ENCODE measurements around the gene CDHR1. TPM values are rescaled to one million over a fixed set of nuclear protein-coding genes. Genes with fewer than 3 reads are reported as not detected.

The CDHR1 gene
- total RNA-seq, 3 donors from 2014 or later = 0.22 to 1.3 (median 0.28) TPM

DNA sequence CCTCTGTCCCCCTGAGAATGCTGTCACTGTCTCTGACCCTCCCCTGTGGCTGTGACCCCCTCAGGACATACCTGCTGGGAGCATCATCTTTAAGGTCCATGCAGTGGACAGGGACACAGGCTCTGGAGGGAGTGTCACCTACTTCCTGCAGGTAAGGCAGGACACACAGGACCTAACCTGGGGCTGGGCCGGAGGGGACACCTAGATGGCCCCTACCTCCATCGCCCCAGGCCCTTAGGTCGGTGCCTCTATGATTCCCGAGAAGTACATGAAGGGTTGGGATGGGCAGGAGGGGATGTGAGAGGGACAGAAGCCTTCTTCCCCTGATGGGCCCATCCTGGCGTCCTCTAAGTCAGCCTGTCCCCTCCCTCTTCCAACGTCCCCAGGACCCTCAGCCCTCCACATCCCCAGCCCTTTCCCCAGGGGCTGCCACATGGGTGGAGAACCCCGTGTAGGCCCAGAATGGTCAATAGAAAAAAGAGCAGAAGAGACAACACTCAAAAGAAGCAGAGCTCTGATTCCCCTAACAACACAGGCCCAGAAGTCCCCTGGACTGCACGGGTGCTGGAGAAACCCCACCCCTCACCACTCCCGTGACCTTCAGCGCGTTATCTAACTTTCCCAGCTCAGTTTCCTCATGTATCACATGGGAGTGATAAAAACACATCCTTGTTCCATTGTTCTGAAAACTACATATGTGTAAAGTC lies 6.4 kb downstream of the CDHR1 start:
- Mint-ChIP-seq H3K4me3 (no peak overlapping the region), H3K4me1 (ENCODE audit: low read depth) (peaks cover 3% of the 10 kb centered on the region), H3K9me3 (no peaks in the 10 kb centered on the region), H3K36me3 (ENCODE audit: insufficient read depth) (no peaks in the 10 kb centered on the region), H3K27me3 (ENCODE audit: low read depth) (peaks cover 19% of the 10 kb centered on the region)
- no peak for DNase-seq
- no peak for ATAC-seq

DNA sequence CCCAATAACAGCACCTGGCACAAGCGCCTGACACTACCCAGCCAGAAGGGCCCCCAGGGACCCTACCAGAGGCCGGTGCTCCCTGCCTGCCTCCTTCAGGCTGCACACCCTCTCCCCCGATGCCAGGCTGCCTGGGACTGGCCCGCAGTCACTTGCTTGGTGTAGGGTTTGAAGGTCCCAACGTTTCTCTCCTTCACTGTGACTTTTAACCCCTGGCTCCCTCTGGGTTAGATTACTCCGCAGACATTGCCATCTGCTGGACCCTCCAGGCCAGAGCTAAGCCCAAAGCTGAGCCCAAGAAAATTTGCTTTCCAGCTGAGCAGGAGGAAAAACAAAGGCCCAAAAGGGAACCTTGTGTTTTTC lies 6.9 kb downstream of the CDHR1 start:
- ATAC-seq (no peak), DNase-seq (no peak)
- peaks cover 13% of the 10 kb centered on the region for H3K27me3 Mint-ChIP-seq (ENCODE audit: low read depth)
- H3K4me3 Mint-ChIP-seq = no peak overlapping the region
- no peaks in the 10 kb centered on the region for H3K36me3 Mint-ChIP-seq (ENCODE audit: insufficient read depth)
- H3K9me3 Mint-ChIP-seq = no peaks in the 10 kb centered on the region
- peaks cover 1% of the 10 kb centered on the region for H3K4me1 Mint-ChIP-seq (ENCODE audit: low read depth)

DNA sequence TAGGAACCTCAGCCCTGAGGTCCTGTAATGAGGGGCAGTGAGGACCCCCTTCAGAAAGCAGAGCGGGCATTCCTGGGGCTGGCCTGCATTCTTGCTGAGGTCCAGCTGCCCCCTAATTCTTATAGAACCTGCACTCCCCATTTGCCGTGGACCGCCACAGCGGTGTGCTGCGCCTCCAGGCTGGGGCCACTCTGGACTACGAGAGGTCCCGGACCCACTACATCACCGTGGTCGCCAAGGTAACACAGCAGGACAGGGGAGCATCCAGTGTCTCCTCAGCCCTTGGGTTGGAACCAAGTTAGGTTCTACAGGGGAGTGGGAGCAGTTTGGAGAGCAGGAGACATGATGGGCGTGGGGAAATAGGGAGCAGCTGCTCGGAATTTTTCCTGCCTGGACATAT lies 7.3 kb downstream of the CDHR1 start:
- DNase-seq (no peak), ATAC-seq (no peak)
- Mint-ChIP-seq H3K4me1 (ENCODE audit: low read depth) (no peaks in the 10 kb centered on the region), H3K4me3 (no peak overlapping the region), H3K27me3 (ENCODE audit: low read depth) (peaks cover 9% of the 10 kb centered on the region), H3K36me3 (ENCODE audit: insufficient read depth) (no peaks in the 10 kb centered on the region), H3K9me3 (no peaks in the 10 kb centered on the region)

DNA sequence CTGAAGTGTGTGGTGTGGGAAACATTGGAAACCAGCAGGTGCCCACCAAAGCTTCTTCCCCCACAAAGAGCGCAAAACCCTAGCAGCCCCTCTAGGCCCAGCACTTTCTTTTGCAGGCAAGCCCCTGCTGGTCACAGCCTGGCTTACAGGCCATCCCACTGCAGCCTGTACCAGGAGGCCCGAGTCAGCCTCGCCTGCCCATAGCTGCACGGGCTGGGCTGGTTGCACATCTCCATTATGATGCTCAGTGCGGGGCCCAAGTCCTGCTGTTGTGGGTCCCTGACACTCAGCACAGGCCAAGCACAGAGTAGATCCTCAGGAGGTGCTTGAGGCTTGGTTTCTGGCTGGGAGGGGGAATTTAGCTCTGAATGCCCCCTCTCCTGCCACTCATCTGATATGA lies 8.0 kb downstream of the CDHR1 start:
- H3K36me3 Mint-ChIP-seq (ENCODE audit: insufficient read depth) = no peaks in the 10 kb centered on the region
- H3K27me3 Mint-ChIP-seq (ENCODE audit: low read depth) = peaks cover 11% of the 10 kb centered on the region
- no peak for DNase-seq
- H3K4me1 Mint-ChIP-seq (ENCODE audit: low read depth) = no peaks in the 10 kb centered on the region
- no peaks in the 10 kb centered on the region for H3K9me3 Mint-ChIP-seq
- no peak for ATAC-seq
- H3K4me3 Mint-ChIP-seq = no peak overlapping the region

DNA sequence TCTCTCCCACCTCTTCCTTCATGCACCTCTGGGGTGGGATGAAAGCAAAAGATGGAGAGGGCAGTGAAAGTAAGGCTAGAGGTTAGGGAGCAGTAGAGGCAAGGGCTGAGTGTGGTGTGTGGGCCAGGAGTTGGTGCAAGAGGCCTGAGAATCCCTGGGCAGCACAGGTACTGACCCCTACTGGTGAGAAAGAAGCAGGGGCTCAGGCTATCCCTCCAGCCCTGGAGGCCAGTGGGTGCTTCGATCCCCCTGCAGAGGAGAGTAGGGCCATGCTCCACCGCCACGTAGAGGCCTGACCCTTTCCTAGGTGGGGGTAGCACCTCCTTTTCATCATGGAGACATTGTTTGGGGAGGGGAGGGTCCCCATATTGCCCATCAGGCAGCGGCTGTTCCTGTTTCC lies 9.8 kb downstream of the CDHR1 start:
- DNase-seq = no peak
- Mint-ChIP-seq H3K36me3 (ENCODE audit: insufficient read depth) (no peaks in the 10 kb centered on the region), H3K4me3 (no peak overlapping the region), H3K4me1 (ENCODE audit: low read depth) (no peaks in the 10 kb centered on the region), H3K27me3 (ENCODE audit: low read depth) (peaks cover 15% of the 10 kb centered on the region), H3K9me3 (no peaks in the 10 kb centered on the region)
- ATAC-seq = no peak

DNA sequence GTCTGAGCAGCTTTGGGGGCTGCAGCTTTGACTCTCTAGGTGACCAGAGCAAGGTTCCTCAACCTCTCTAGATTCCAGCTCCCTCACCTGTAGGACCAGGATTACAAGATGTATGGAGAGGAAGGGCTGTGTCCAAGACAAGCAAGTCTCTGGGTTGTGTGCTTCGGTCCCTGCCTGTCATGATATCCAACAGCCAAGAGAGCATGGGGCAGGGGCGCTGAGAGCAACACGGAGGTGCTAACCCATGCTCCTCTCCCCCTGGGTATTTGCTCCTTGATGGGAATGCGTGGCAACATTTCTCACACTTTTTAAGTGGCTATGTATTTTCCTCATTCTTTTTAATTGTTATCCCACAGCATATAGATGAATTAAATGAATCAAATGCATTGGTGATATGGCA lies 10.3 kb downstream of the CDHR1 start:
- no peak overlapping the region for H3K4me3 Mint-ChIP-seq
- H3K27me3 Mint-ChIP-seq (ENCODE audit: low read depth) = peaks cover 15% of the 10 kb centered on the region
- H3K4me1 Mint-ChIP-seq (ENCODE audit: low read depth) = no peaks in the 10 kb centered on the region
- H3K9me3 Mint-ChIP-seq = no peaks in the 10 kb centered on the region
- H3K36me3 Mint-ChIP-seq (ENCODE audit: insufficient read depth) = no peaks in the 10 kb centered on the region
- DNase-seq (no peak), ATAC-seq (no peak)

DNA sequence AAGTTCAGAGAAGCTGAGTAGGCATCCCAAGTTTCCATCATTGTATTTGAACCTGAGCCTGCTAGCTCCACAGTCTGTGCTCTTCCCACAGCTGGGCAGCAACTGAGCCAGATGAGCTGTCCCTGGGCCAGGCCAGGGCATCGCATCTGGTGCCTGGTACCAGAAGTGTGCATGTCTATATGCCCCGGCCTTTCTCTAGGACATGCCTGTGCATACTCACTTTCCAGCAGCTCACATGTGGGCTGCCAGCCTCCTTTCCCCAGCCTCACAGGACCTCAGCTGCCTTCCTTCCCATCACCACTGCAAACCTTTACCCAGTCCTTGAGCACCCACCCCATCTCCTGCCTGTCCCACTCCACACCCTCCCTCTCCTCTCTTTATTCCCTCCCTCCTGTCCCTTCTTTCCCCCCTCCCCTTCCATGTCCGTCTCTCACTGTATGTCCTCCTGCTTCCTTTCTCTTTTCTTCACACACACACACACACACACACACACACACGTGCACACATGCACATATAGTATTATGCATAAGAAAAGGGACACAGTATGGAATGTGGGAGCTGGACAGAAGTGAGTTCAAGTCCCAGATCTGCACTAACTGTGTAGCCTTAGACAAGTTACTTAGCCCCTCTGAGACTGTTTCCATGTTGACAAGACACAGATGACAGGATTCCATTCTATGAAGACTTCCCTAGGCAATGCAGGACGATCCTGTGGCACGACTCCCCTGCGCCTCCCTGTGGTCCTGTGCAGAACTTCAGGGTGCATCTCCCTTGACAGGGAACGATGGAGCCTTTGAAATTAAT lies 10.9 kb downstream of the CDHR1 start:
- peak; percentile 56 for DNase-seq
- H3K4me1 Mint-ChIP-seq (ENCODE audit: low read depth) = no peaks in the 10 kb centered on the region
- ATAC-seq = peak; percentile 67 to 84
- no peaks in the 10 kb centered on the region for H3K36me3 Mint-ChIP-seq (ENCODE audit: insufficient read depth)
- peaks cover 15% of the 10 kb centered on the region for H3K27me3 Mint-ChIP-seq (ENCODE audit: low read depth)
- no peak overlapping the region for H3K4me3 Mint-ChIP-seq
- H3K9me3 Mint-ChIP-seq = no peaks in the 10 kb centered on the region

DNA sequence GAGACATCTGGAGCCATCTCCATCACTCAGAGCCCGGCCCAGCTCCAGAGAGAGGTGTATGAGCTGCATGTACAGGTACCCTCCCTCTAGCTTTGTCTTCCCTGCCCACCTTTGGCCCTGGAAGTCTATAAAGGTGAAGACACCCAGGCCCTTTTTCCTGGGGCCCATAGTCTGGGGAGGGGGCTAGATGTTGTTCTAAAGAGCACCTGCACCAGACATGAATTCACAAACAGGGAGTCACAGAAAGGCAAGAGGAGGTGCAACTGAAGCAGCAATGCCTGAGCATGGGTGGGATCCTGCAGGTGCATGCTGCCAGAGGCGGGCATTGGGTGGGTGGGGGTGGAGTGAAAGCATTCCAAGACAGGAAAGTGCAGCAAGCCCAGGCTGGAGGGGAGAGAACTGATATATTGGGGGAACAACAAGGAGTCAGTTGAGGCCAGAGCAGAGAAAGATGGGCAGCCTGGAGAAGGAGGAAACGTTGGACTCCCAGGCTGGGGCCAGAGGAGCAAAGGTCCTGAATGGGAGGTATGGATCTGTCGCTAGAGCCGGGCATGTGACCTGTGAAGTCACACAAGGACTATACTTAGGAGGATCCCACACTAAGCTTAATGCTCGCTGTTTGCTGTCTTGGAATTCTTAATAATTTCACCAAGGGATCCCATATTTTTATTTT lies 11.7 kb downstream of the CDHR1 start:
- ATAC-seq (no peak), DNase-seq (no peak)
- no peaks in the 10 kb centered on the region for H3K9me3 Mint-ChIP-seq
- H3K4me1 Mint-ChIP-seq (ENCODE audit: low read depth) = no peaks in the 10 kb centered on the region
- H3K4me3 Mint-ChIP-seq = no peak overlapping the region
- H3K36me3 Mint-ChIP-seq (ENCODE audit: insufficient read depth) = no peaks in the 10 kb centered on the region
- H3K27me3 Mint-ChIP-seq (ENCODE audit: low read depth) = peaks cover 15% of the 10 kb centered on the region

DNA sequence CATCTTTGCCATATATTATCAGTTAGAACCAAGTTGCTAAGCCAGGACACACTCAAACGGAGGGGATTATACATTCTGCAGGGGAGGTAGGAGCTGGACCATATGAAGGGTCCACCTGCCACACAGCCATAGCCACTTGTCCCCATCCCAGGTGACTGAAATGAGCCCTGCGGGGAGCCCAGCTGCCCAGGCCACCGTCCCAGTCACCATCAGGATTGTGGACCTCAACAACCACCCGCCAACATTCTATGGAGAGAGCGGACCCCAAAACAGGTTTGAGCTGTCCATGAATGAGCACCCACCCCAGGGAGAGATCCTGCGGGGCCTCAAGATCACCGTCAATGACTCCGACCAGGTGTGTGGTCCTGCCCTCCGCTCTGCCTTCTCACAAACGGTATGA lies 13.7 kb downstream of the CDHR1 start:
- Mint-ChIP-seq H3K4me1 (ENCODE audit: low read depth) (no peaks in the 10 kb centered on the region), H3K4me3 (no peak overlapping the region), H3K27me3 (ENCODE audit: low read depth) (peaks cover 15% of the 10 kb centered on the region), H3K36me3 (ENCODE audit: insufficient read depth) (no peaks in the 10 kb centered on the region), H3K9me3 (no peaks in the 10 kb centered on the region)
- no peak for ATAC-seq
- no peak for DNase-seq

DNA sequence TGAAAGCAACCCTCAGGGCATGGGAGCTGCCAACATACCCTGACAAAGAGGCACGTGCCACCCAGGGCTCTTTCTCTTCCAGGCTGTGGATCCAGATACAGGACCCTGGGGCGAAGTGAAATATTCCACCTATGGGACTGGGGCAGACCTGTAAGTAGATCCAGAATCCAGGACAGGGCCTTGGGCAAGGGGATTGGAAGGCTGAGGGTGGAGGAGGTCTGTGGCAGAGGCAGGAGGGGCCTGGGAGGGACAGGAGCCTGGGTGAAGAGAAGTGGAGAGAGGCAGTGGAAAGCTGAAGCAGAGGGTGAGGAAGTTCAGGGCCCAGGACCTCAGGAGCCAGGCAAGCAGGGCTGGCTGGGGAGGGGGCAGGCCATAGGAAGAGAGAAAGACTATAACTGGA lies 17.2 kb downstream of the CDHR1 start:
- no peak for DNase-seq
- Mint-ChIP-seq H3K36me3 (ENCODE audit: insufficient read depth) (no peaks in the 10 kb centered on the region), H3K4me1 (ENCODE audit: low read depth) (no peaks in the 10 kb centered on the region), H3K4me3 (no peak overlapping the region), H3K9me3 (no peaks in the 10 kb centered on the region), H3K27me3 (ENCODE audit: low read depth) (peaks cover 15% of the 10 kb centered on the region)
- no peak for ATAC-seq

DNA sequence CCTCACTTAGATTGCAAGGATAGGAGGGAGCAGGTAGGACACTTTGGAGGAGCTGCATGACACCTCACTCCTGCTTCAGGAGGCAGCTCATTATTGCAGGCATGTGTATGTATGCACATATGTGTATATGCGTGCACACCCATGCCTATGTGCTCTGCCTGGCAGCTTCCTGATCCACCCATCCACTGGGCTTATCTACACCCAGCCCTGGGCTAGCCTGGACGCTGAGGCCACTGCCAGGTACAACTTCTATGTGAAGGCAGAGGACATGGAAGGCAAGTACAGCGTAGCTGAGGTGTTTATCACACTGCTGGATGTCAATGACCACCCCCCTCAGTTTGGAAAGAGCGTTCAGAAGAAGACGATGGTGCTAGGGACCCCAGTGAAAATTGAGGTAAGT lies 17.7 kb downstream of the CDHR1 start:
- Mint-ChIP-seq H3K4me1 (ENCODE audit: low read depth) (no peaks in the 10 kb centered on the region), H3K4me3 (no peak overlapping the region), H3K36me3 (ENCODE audit: insufficient read depth) (no peaks in the 10 kb centered on the region), H3K9me3 (no peaks in the 10 kb centered on the region), H3K27me3 (ENCODE audit: low read depth) (peaks cover 11% of the 10 kb centered on the region)
- ATAC-seq (no peak), DNase-seq (no peak)

DNA sequence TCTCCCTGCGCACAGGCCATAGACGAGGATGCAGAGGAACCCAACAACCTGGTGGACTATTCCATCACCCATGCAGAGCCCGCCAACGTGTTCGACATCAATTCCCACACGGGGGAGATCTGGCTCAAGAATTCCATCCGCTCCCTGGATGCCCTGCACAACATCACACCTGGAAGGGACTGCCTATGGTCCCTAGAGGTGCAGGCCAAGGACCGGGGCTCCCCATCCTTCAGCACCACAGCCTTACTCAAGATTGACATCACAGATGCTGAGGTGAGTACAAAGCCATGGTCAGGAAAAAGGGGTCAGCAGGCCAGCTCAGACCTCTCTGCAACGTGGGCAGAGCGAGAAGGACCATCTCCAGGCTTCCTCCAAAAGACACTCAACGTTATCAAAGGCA lies 18.7 kb downstream of the CDHR1 start:
- no peak for ATAC-seq
- Mint-ChIP-seq H3K36me3 (ENCODE audit: insufficient read depth) (no peaks in the 10 kb centered on the region), H3K27me3 (ENCODE audit: low read depth) (peaks cover 5% of the 10 kb centered on the region)

DNA sequence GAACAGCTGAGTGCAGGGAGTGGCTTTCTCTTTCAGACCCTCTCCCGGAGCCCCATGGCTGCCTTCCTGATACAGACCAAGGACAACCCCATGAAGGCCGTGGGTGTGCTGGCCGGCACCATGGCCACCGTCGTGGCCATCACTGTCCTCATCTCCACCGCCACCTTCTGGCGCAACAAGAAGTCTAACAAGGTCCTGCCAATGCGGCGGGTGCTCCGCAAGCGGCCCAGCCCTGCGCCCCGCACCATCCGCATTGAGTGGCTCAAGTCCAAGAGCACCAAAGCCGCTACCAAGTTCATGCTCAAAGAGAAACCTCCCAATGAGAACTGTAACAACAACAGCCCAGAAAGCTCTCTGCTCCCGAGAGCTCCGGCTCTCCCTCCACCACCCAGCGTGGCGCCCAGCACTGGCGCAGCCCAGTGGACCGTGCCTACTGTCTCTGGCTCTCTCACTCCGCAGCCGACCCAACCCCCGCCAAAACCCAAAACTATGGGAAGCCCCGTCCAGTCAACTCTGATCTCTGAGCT lies 19.8 kb downstream of the CDHR1 start:
- Mint-ChIP-seq H3K36me3 (ENCODE audit: insufficient read depth) (no peaks in the 10 kb centered on the region), H3K9me3 (no peaks in the 10 kb centered on the region), H3K4me3 (no peak overlapping the region), H3K27me3 (ENCODE audit: low read depth) (no peaks in the 10 kb centered on the region), H3K4me1 (ENCODE audit: low read depth) (no peaks in the 10 kb centered on the region)
- ATAC-seq (no peak), DNase-seq (no peak)

More for the DNA sequence above, 18.7 kb downstream of the CDHR1 start:
- Mint-ChIP-seq H3K9me3 (no peaks in the 10 kb centered on the region), H3K4me3 (no peak overlapping the region), H3K4me1 (ENCODE audit: low read depth) (no peaks in the 10 kb centered on the region)
- no peak for DNase-seq

DNA sequence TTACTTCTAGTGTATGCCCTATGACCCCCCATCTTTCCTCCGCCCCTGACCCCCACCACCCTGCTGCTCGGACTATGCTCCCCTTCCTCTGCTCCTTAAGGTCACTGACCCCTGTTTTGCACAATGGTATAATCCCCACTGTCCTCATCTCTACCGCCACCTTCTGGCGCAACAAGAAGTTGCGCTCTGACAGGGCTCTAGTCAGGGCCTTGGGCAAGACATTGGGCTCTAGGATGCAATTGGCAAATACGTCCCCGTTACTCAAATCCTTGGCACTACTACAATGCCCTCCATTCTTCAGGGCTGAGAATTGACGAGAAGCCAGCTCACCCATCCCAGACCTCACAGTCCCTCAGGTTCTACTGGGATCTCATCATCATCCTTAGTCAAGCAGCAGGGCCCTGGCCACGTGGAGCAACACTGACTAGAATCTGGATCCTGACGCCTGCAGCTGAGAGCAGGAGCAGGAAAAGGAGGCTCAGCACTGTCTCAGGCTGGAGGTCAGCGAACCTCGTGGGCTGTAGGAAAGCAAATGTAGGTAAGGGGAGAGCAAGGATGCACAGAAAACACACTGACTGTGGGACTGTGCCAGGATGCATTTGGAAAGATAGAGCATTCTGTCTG lies 20.4 kb downstream of the CDHR1 start:
- no peaks in the 10 kb centered on the region for H3K36me3 Mint-ChIP-seq (ENCODE audit: insufficient read depth)
- H3K9me3 Mint-ChIP-seq = peaks cover 4% of the 10 kb centered on the region
- H3K4me1 Mint-ChIP-seq (ENCODE audit: low read depth) = no peaks in the 10 kb centered on the region
- H3K27me3 Mint-ChIP-seq (ENCODE audit: low read depth) = no peaks in the 10 kb centered on the region
- DNase-seq (no peak), ATAC-seq (peak; percentile 43 to 76)
- no peak overlapping the region for H3K4me3 Mint-ChIP-seq

Measured in activated T-cell treated with anti-CD3 and anti-CD28 coated beads, Interleukin-2, amount 50 U/mL, for 4 hours (primary cell).